Omental fat pad (tissue), 4 donors: Measurements from ENCODE around the gene SNX17. TPM values are rescaled to one million over a fixed set of nuclear protein-coding genes. Genes with fewer than 3 reads are reported as not detected.
"Not testable (repeated sequence)": the region's sequence is repeated elsewhere in the genome, so short reads cannot be mapped to it uniquely, and the experiment has no call there.

ENCODE experiments used
- ATAC-seq: fragments of 150-250 bp; one replicate; pipeline ENCODE4 v1.9.1; 2016; ENCODE audit warnings: mild to moderate bottlenecking, moderate library complexity; ENCODE audit not compliant: low FRiP score
- DNase-seq: peaks from one replicate; pipeline ENCODE4 v3.0.0-alpha.2; 2019; ENCODE audit warnings: low spot score
- total RNA-seq, 4 donors: library from RNA; depleted of rRNA; stranded (reverse); fragments of >200 nt; gene quantifications; one replicate each; pipeline ENCODE4 v1.1.0, GENCODE V29; 2016
- TF ChIP-seq, protein P1 (sequence below), 3 donors: fragments of 450-650 bp; IDR thresholded peaks; one replicate each; pipeline ENCODE4 v1.5.1; 2016 to 2017; ENCODE audit warnings: antibody characterized with exemption in 3 of 3, mild to moderate bottlenecking in 3 of 3, moderate library complexity in 2 of 3

Gene SNX17
- total RNA-seq, 4 donors from 2014 or later: 92.6 to 116 (median 105) TPM

DNA sequence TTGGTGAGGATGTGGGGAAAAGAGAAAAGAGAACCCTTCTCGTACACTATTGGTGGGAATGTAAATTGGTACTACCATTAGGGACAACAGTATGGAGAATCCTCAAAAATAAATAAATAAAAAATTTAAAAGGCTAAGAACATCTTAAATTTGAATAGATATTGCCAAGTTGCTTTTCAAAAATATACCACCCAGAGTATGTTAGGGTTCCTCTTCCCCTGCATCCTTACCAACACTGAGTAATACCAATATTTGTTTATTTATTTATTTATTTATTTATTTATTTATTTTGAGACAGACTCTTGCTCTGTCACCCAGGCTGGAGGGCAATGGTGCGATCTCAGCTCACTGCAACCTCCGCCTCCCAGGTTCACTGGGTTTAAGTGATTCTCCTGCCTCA is 52.5 kb downstream of the SNX17 start:
- DNase-seq: no peak
- ATAC-seq: no peak
- TF ChIP-seq, protein P1, sequence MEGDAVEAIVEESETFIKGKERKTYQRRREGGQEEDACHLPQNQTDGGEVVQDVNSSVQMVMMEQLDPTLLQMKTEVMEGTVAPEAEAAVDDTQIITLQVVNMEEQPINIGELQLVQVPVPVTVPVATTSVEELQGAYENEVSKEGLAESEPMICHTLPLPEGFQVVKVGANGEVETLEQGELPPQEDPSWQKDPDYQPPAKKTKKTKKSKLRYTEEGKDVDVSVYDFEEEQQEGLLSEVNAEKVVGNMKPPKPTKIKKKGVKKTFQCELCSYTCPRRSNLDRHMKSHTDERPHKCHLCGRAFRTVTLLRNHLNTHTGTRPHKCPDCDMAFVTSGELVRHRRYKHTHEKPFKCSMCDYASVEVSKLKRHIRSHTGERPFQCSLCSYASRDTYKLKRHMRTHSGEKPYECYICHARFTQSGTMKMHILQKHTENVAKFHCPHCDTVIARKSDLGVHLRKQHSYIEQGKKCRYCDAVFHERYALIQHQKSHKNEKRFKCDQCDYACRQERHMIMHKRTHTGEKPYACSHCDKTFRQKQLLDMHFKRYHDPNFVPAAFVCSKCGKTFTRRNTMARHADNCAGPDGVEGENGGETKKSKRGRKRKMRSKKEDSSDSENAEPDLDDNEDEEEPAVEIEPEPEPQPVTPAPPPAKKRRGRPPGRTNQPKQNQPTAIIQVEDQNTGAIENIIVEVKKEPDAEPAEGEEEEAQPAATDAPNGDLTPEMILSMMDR (IDR thresholded peaks at IDR 0.05): no peak

DNA sequence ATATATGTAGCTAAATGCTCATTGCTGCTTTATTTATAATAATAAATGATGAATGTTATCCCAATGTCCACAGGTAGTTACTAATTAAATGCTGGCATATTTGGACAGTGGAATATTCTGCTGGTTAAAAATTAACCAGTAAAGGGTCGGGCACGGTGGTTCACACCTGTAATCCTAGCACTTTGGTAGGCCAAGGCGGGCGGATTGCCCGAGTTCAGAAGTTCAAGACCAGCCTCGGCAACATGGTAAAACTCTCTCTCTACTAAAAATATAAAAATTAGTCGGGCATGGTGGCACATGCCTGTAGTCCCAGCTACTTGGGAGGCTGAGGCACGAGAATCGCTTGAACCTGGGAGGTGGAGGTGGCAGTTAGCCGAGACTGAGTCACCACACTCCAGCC is 54.6 kb downstream of the SNX17 start:
- ATAC-seq, DNase-seq: not testable (repeated sequence)

Other genes with a start within 250 kb of the SNX17 start
- gene ABHD1, start 246.8 kb upstream of the SNX17 start, total RNA-seq: 1 to 10 TPM in 1 of 4 donors, under 1 TPM in 2, not detected in 1; 0.50 to 1.1 (median 0.65) TPM
- gene PREB, start 236.0 kb upstream of the SNX17 start, total RNA-seq: 10 to 100 TPM; 60.7 to 76.5 (median 65.7) TPM
- gene PRR30, start 231.2 kb upstream of the SNX17 start, total RNA-seq: not detected
- under 1 TPM in 2 of 4 donors, not detected in 2; 0.12 to 0.56 TPM for gene TCF23, start 221.6 kb upstream of the SNX17 start, total RNA-seq
- 100 to 1,000 TPM; 114 to 197 (median 157) TPM for gene ATRAID, start 158.6 kb upstream of the SNX17 start, total RNA-seq
- gene SLC5A6, start 158.3 kb upstream of the SNX17 start, total RNA-seq: 100 to 1,000 TPM in 1 of 4 donors, 10 to 100 TPM in 3; 37.4 to 106 (median 83.6) TPM
- gene CAD, start 153.2 kb upstream of the SNX17 start, total RNA-seq: 10 to 100 TPM; 14.6 to 29.3 (median 24.7) TPM
- gene SLC30A3, start 107.6 kb upstream of the SNX17 start, total RNA-seq: not detected
- under 1 TPM in 1 of 4 donors, not detected in 3; 0.79 TPM for gene DNAJC5G, start 95.2 kb upstream of the SNX17 start, total RNA-seq
- 1 to 10 TPM in 1 of 4 donors, not detected in 3; 2.5 TPM for gene TRIM54, start 88.2 kb upstream of the SNX17 start, total RNA-seq
- gene UCN, start 62.2 kb upstream of the SNX17 start, total RNA-seq: 1 to 10 TPM; 1.4 to 4.9 (median 2.3) TPM
- 10 to 100 TPM; 63.0 to 97.8 (median 77.2) TPM for gene MPV17, start 47.5 kb upstream of the SNX17 start, total RNA-seq
- 10 to 100 TPM; 24.8 to 76.1 (median 34.8) TPM for gene GTF3C2, start 13.9 kb upstream of the SNX17 start, total RNA-seq
- 10 to 100 TPM; 33.4 to 53.0 (median 42.5) TPM for gene EIF2B4, start 278 bp upstream of the SNX17 start, total RNA-seq
- 10 to 100 TPM in 2 of 4 donors, 1 to 10 TPM in 2; 8.2 to 17.2 (median 11.1) TPM for gene ZNF513, start 10.1 kb downstream of the SNX17 start, total RNA-seq
- 10 to 100 TPM; 44.6 to 71.9 (median 60.4) TPM for gene PPM1G, start 39.0 kb downstream of the SNX17 start, total RNA-seq
- gene NRBP1, start 58.0 kb downstream of the SNX17 start, total RNA-seq: 10 to 100 TPM; 65.6 to 75.5 (median 71.8) TPM
- 1 to 10 TPM in 2 of 4 donors, under 1 TPM in 1, not detected in 1; 0.75 to 1.8 (median 1.3) TPM for gene KRTCAP3, start 71.8 kb downstream of the SNX17 start, total RNA-seq
- gene IFT172, start 119.1 kb downstream of the SNX17 start, total RNA-seq: 10 to 100 TPM; 13.6 to 40.5 (median 32.4) TPM
- 10 to 100 TPM; 24.0 to 82.0 (median 52.2) TPM for gene FNDC4, start 124.6 kb downstream of the SNX17 start, total RNA-seq
- gene GCKR, start 126.2 kb downstream of the SNX17 start, total RNA-seq: 1 to 10 TPM in 3 of 4 donors, under 1 TPM in 1; 0.56 to 1.7 (median 1.4) TPM
- 10 to 100 TPM; 15.6 to 74.2 (median 20.2) TPM for gene ZNF512, start 212.4 kb downstream of the SNX17 start, total RNA-seq